ENCODE results near the gene SLC25A25. TPM values are rescaled to one million over a fixed set of nuclear protein-coding genes. Genes with fewer than 3 reads are reported as not detected.

The SLC25A25 gene
- total and polyA plus RNA-seq, 12 donors, result 2.3 to 20.7 (median 6.8) TPM

DNA sequence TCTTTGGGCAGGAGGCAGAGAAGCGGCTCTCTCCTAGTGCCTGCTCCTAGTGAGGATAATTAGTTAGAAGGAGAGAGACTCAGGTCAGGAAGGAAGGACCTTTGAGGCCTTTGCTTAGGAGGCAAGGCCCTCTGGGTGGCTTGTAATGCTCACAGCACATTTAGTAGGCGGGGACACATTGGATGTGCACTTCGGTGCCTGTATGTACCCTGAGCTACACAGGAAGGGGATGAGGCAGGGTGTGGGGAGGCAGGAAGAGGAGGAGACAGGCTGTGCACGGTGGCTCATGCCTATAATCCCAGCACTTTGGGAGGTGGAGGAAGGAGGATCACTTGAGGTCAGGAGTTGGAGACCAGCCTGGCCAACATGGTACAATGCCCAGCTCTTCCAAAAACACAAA, 74.0 kb downstream of the SLC25A25 start:
- peak overlapping the region in 2 of 10 donors; percentile 40 to 68 for H3K27ac ChIP-seq
- ATAC-seq, result peak in 7 of 8 donors; percentile 42 to 78 (median 51)
- H3K27me3 ChIP-seq, result no peaks in the 10 kb centered on the region
- WGBS, 2 donors, result 58 to 63% methylated on average over 4 of the region's 4 CpGs
- intact Hi-C loops (cut with DNase I), result no loop called here
- TF ChIP-seq, protein P1, sequence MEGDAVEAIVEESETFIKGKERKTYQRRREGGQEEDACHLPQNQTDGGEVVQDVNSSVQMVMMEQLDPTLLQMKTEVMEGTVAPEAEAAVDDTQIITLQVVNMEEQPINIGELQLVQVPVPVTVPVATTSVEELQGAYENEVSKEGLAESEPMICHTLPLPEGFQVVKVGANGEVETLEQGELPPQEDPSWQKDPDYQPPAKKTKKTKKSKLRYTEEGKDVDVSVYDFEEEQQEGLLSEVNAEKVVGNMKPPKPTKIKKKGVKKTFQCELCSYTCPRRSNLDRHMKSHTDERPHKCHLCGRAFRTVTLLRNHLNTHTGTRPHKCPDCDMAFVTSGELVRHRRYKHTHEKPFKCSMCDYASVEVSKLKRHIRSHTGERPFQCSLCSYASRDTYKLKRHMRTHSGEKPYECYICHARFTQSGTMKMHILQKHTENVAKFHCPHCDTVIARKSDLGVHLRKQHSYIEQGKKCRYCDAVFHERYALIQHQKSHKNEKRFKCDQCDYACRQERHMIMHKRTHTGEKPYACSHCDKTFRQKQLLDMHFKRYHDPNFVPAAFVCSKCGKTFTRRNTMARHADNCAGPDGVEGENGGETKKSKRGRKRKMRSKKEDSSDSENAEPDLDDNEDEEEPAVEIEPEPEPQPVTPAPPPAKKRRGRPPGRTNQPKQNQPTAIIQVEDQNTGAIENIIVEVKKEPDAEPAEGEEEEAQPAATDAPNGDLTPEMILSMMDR (IDR thresholded peaks at IDR 0.05), result no peak
- H3K4me1 ChIP-seq, result peaks cover 0 to 23% (median 14%) of the 10 kb centered on the region in 9 donors
- H3K36me3 ChIP-seq, result no peaks in the 10 kb centered on the region
- DNase-seq, result peak in 1 of 2 donors; percentile 14
- no peak overlapping the region for H3K4me3 ChIP-seq
- no peaks in the 10 kb centered on the region for H3K9me3 ChIP-seq

DNA sequence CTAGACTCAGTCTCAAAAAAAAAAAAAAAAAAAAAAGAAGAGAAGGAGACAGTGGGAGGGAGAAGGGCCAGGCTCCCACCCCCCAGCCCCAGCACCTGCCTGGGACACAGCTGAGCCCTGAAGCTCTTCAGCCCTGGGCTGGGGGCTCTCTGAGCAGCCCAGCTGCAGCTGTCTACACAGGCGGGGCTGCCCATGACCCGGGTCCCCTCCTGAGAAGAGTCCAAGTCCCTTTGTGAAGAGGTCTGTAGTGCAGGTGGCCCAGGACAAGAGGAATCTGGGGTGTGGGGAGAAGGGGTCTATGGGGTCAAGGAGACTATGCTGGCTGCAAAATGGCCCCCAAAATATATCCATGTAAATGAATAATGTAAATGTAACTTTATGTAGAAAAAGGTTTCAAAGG, 74.6 kb downstream of the SLC25A25 start:
- H3K4me1 ChIP-seq, result peaks cover 0 to 23% (median 14%) of the 10 kb centered on the region in 9 donors
- ATAC-seq (peak in 1 of 8 donors; percentile 13), DNase-seq (peak in 1 of 2 donors; percentile 5)
- intact Hi-C loops (cut with DNase I), result no loop called here
- H3K27ac ChIP-seq, result peak overlapping the region in 1 of 10 donors; percentile 68
- no peaks in the 10 kb centered on the region for H3K36me3 ChIP-seq
- no peaks in the 10 kb centered on the region for H3K27me3 ChIP-seq
- 97 to 100% methylated on average over 2 of the region's 2 CpGs for WGBS, 2 donors
- TF ChIP-seq, protein P1 (IDR thresholded peaks at IDR 0.05), result no peak
- H3K4me3 ChIP-seq, result no peak overlapping the region
- H3K9me3 ChIP-seq, result no peaks in the 10 kb centered on the region

DNA sequence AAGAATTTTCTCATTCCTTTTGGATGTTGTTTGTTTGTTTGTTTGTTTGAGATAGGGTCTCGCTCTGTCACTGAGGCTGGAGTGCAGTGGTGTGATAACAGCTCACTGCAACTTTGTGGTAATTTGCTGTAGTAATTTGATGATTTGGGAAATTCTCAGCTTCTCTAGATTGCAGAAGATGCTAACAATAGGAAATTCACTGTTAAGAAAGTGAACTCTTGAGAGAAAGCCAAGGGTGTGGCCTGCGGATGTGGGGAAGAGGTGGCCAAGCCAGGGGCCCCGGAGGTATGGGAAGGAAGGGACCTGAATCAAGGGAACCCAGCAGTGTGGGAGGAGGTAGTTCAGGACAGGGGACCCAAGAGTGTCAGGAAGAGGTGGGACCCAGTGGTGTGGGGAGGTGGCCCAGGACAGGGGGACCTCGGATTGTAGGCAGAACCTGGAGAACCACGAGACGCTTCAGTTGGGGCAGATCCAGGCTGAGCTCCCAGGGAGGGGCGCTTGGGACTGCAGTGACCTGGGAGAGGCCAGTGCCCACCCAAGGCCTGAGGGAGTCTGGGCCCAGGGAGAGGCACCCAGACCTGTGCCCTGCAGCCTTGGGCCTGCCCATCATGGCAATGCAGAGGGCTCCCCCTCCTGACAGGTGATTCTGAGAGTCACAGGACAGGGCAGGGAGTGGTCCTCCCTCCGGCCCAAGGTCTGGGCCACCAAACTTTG, 75.7 kb downstream of the SLC25A25 start:
- H3K36me3 ChIP-seq, result no peaks in the 10 kb centered on the region
- TF ChIP-seq, protein P1 (IDR thresholded peaks at IDR 0.05), result no peak
- H3K9me3 ChIP-seq, result no peaks in the 10 kb centered on the region
- H3K27ac ChIP-seq, result peak overlapping the region in 9 of 10 donors; percentile 4 to 68 (median 42)
- H3K4me3 ChIP-seq, result no peak overlapping the region
- ATAC-seq (peak in 6 of 8 donors; percentile 30 to 54 (median 47)), DNase-seq (peak in 1 of 2 donors; percentile 9)
- intact Hi-C loops (cut with DNase I), result no loop called here
- H3K27me3 ChIP-seq, result no peaks in the 10 kb centered on the region
- WGBS, 2 donors, result 63 to 70% methylated on average over 8 of the region's 8 CpGs
- H3K4me1 ChIP-seq, result peaks cover under 1 to 27% (median 17%) of the 10 kb centered on the region in 9 donors

DNA sequence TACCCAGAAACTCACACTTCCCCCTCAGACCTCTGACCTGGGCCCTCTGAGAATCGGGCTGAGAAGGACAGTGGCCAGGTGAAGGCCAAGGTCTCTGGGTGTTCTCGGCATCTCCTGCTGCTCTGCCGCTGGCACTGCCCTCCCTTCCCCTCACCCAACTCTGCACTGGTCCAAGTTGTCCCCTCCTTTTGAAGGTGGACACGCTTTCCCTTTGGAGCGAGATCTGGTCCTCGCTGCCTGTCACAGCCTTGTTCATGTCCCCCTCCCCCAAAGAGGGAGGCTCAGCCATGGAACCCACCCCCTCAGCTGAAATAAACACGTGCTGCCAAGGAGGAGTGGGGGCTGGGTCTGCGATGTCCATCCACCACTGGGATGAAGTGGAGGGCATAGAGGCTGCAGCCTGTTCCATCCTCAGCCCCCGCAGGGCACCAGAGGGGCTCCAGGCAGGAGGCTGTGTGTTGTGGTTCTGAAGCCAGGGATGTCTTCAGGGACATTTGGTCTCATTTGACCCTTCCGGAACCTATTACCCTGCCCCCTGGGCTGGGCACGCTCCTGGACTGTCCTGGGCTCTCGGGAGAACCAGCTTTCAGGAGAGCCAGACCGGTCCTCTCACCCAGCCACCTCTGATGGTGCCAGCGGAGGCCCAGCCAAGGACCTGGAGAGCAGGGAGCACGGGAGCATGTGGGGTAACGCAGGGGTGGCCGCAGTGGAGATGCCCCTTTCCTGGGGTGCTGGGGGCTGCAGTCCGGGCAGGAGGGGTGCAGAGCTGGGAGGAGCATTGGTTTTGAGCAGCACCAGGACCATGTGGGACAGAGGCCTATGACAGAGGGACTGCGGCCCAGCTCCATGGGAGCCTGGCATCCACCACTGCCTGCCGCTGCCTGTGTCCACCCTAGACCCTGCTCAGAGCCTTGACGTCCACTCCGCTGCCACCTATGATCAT, 76.5 kb downstream of the SLC25A25 start:
- DNase-seq, result peak in 1 of 2 donors; percentile 7
- Histone ChIP-seq H3K27ac (peak overlapping the region in 8 of 10 donors; percentile 4 to 68 (median 47)), H3K4me3 (no peak overlapping the region), H3K4me1 (peaks cover 5 to 36% (median 24%) of the 10 kb centered on the region in 9 donors), H3K36me3 (no peaks in the 10 kb centered on the region), H3K9me3 (no peaks in the 10 kb centered on the region), H3K27me3 (no peaks in the 10 kb centered on the region)
- ATAC-seq, result no peak
- 91 to 92% methylated on average over 22 of the region's 22 CpGs for WGBS, 2 donors
- TF ChIP-seq, protein P1 (IDR thresholded peaks at IDR 0.05), result no peak
- intact Hi-C loops (cut with DNase I), result no loop called here
